ENCODE measurements around the gene PDZD2.

DNA sequence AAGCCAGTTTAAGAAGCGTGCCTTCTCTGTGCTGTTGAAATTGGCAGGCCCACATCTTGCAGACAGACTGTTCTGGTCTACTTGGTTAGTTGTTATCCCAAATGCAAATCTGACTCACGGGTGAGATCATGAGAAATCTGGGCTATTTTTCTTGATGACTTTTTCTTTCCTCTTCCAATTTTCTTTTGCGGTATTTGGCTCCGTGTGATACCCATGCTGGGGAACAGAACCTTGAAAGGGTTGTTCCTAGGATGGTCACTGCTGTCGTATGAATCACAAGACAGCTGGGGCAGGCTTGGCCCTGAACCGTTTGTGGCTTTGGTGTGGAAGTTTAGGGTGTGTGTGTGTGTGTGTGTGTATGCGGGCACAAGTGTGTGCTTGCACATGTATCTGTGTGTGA is 24.6 kb downstream of the PDZD2 start:
- TF ChIP-seq, protein P1, sequence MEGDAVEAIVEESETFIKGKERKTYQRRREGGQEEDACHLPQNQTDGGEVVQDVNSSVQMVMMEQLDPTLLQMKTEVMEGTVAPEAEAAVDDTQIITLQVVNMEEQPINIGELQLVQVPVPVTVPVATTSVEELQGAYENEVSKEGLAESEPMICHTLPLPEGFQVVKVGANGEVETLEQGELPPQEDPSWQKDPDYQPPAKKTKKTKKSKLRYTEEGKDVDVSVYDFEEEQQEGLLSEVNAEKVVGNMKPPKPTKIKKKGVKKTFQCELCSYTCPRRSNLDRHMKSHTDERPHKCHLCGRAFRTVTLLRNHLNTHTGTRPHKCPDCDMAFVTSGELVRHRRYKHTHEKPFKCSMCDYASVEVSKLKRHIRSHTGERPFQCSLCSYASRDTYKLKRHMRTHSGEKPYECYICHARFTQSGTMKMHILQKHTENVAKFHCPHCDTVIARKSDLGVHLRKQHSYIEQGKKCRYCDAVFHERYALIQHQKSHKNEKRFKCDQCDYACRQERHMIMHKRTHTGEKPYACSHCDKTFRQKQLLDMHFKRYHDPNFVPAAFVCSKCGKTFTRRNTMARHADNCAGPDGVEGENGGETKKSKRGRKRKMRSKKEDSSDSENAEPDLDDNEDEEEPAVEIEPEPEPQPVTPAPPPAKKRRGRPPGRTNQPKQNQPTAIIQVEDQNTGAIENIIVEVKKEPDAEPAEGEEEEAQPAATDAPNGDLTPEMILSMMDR (conservative IDR thresholded peaks at IDR 0.05; ENCODE audit: low read depth, low read length): no peak
- no peak for TF ChIP-seq EZH2 (IDR thresholded peaks at IDR 0.05; ENCODE audit: borderline replicate concordance, low read depth, low read length, poor library complexity, severe bottlenecking)
